Loucy (cell line): ENCODE measurements around the gene AMOTL2.

ENCODE experiments used
- H2AFZ ChIP-seq: fragments of 200-600 bp; sonication (generic); 2 replicates; pipeline ENCODE4 v1.6.0; 2016; ENCODE audit warnings: antibody characterized with exemption, mild to moderate bottlenecking, low read length, moderate library complexity
- H3F3A ChIP-seq: fragments of 200-600 bp; 2 replicates; pipeline ENCODE4 v1.6.0; 2016; ENCODE audit warnings: antibody characterized with exemption, low read depth, mild to moderate bottlenecking
- H3K27me3 ChIP-seq: fragments of 200-600 bp; sonication (generic); 2 replicates; pipeline ENCODE4 v1.6.1; 2014; ENCODE audit warnings: low read length, mild to moderate bottlenecking; ENCODE audit not compliant: insufficient read depth, poor library complexity, severe bottlenecking
- H3K36me3 ChIP-seq: fragments of 200-600 bp; sonication (generic); 2 replicates; pipeline ENCODE4 v1.6.1; 2016; ENCODE audit warnings: low read length; ENCODE audit not compliant: insufficient read depth
- H3K4me1 ChIP-seq: fragments of 200-600 bp; sonication (generic); 2 replicates; pipeline ENCODE4 v1.5.1; 2014; ENCODE audit warnings: low read length, mild to moderate bottlenecking; ENCODE audit not compliant: insufficient read depth, poor library complexity, severe bottlenecking
- H3K4me2 ChIP-seq: fragments of 200-600 bp; sonication (generic); 2 replicates; pipeline ENCODE4 v1.6.0; 2014; ENCODE audit warnings: antibody characterized with exemption, low read length, low read depth, mild to moderate bottlenecking; ENCODE audit not compliant: poor library complexity, severe bottlenecking
- H3K4me3 ChIP-seq: fragments of 200-600 bp; sonication (generic); 2 replicates; pipeline ENCODE4 v1.5.1; 2014; ENCODE audit warnings: low read length, mild to moderate bottlenecking, mixed read lengths; ENCODE audit not compliant: poor library complexity, severe bottlenecking
- H3K79me2 ChIP-seq: fragments of 200-600 bp; sonication (generic); 2 replicates; pipeline ENCODE4 v1.6.1; 2014; ENCODE audit warnings: low read length; ENCODE audit not compliant: insufficient read depth
- H3K9ac ChIP-seq: fragments of 200-600 bp; sonication (generic); 2 replicates; pipeline ENCODE4 v1.6.0; 2014; ENCODE audit warnings: mild to moderate bottlenecking, low read depth, low read length, moderate library complexity; ENCODE audit not compliant: poor library complexity, severe bottlenecking
- H3K9me2 ChIP-seq: fragments of 200-600 bp; sonication (generic); replicated peaks from 2 replicates; pipeline ENCODE4 v1.6.1; 2016; ENCODE audit warnings: low read depth, low read length, mixed read lengths
- H3K9me3 ChIP-seq: fragments of 200-600 bp; sonication (generic); 2 replicates; pipeline ENCODE4 v1.6.1; 2014; ENCODE audit warnings: mild to moderate bottlenecking, antibody characterized with exemption, low read length, low read depth; ENCODE audit not compliant: insufficient read depth
- H4K20me1 ChIP-seq: fragments of 200-600 bp; sonication (generic); 2 replicates; pipeline ENCODE4 v1.6.0; 2014; ENCODE audit warnings: antibody characterized with exemption, low read length, mild to moderate bottlenecking; ENCODE audit not compliant: insufficient read depth, poor library complexity, severe bottlenecking
- EZH2phosphoT487 ChIP-seq: fragments of 200-600 bp; IDR thresholded peaks from 2 replicates; pipeline ENCODE4 v1.6.1; 2018; ENCODE audit warnings: antibody characterized with exemption, mild to moderate bottlenecking, moderate library complexity, borderline replicate concordance
- TF ChIP-seq, protein P1 (sequence below): fragments of 200-600 bp; sonication (generic); conservative IDR thresholded peaks from 2 replicates; pipeline ENCODE4 v1.5.1; 2014; ENCODE audit warnings: mild to moderate bottlenecking, antibody characterized with exemption, low read length

The AMOTL2 gene

DNA sequence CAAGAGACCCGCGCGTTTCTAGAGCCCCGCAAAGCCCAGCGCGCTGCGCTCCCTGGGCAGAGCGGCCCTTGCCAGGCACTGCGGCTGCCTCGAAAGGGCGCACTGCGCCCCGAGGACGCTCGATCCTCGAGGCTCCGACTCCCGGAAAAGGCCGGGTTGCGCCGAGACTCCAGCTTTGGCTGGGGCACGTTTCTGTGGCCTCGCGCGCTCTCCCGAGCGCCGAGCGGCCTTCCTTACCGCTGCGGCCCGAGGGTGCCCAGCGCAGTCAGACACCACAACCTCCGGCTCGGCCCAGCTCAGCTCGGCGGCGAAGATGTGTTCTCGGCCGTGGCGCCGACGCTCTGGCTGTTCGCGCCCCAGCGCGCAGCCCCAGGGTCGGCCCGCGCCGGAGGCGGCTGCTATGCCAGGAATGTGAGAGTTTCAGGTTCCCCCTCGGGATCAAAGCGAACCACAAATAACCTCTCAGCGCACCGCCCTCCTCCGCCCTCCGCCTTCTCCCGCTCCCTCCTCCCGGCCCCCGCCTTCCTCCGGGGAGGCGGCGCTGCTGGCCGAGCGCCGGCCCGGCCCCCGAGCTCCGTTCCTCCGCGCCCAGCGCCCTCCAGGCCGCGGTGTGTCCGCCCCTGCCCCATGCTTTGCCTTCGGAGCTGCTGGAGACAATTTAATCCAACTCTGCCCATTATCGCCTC is at the start of gene AMOTL2:
Gene AMOTL2 (minus strand): TSS at position 343 of the 686 bp plus-strand sequence. CDS start 3,014 bp downstream, outside the sequence.
- H3K9ac ChIP-seq: peak within 1 kb of the TSS; percentile 60
- H3K4me3 ChIP-seq: peak within 1 kb of the TSS; percentile 71

DNA sequence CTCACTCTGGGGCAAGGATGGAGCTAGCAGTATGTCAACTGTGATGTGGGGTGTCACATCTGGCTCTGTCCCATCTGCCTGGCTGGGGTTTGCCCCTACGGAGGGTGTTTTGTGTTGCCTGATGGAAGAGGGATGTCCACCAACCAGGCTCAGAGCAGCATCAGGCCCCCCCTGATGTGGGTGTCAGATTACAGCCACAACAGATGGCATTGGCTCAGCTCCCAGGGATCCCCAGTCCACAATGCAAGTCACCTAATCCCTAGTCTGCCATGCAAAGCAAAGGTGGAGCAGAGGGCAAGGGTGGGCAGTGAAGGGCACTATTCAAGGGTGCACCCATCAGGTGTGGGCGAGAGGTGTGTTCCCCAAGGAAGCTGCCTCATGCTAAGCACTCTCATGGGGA is 48.9 kb upstream of the AMOTL2 start:
- no peak for TF ChIP-seq EZH2phosphoT487
- TF ChIP-seq, protein P1, sequence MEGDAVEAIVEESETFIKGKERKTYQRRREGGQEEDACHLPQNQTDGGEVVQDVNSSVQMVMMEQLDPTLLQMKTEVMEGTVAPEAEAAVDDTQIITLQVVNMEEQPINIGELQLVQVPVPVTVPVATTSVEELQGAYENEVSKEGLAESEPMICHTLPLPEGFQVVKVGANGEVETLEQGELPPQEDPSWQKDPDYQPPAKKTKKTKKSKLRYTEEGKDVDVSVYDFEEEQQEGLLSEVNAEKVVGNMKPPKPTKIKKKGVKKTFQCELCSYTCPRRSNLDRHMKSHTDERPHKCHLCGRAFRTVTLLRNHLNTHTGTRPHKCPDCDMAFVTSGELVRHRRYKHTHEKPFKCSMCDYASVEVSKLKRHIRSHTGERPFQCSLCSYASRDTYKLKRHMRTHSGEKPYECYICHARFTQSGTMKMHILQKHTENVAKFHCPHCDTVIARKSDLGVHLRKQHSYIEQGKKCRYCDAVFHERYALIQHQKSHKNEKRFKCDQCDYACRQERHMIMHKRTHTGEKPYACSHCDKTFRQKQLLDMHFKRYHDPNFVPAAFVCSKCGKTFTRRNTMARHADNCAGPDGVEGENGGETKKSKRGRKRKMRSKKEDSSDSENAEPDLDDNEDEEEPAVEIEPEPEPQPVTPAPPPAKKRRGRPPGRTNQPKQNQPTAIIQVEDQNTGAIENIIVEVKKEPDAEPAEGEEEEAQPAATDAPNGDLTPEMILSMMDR: no peak
- Histone ChIP-seq H3K4me1 (no peaks in the 10 kb centered on the region), H3K4me2 (no peak overlapping the region), H3K9me2 (no peaks in the 10 kb centered on the region), H3F3A (no peaks in the 10 kb centered on the region), H3K4me3 (no peak overlapping the region), H3K9ac (no peak overlapping the region), H3K9me3 (no peaks in the 10 kb centered on the region), H3K79me2 (no peaks in the 10 kb centered on the region), H2AFZ (no peak overlapping the region), H4K20me1 (no peaks in the 10 kb centered on the region), H3K36me3 (no peaks in the 10 kb centered on the region), H3K27me3 (no peaks in the 10 kb centered on the region)

More for the DNA sequence above, at the start of gene AMOTL2:
- Histone ChIP-seq H3F3A (no peaks in the 10 kb centered on the region), H3K36me3 (no peaks in the 10 kb centered on the region), H3K9me2 (no peaks in the 10 kb centered on the region), H3K27me3 (peaks cover 25% of the 10 kb centered on the region), H3K4me1 (peaks cover 9% of the 10 kb centered on the region), H3K79me2 (no peaks in the 10 kb centered on the region), H3K4me2 (peak within 1 kb of the TSS; percentile 87), H4K20me1 (no peaks in the 10 kb centered on the region), H2AFZ (peak within 1 kb of the TSS; percentile 79), H3K9me3 (no peaks in the 10 kb centered on the region)
- no peak for TF ChIP-seq EZH2phosphoT487
- TF ChIP-seq, protein P1: no peak

DNA sequence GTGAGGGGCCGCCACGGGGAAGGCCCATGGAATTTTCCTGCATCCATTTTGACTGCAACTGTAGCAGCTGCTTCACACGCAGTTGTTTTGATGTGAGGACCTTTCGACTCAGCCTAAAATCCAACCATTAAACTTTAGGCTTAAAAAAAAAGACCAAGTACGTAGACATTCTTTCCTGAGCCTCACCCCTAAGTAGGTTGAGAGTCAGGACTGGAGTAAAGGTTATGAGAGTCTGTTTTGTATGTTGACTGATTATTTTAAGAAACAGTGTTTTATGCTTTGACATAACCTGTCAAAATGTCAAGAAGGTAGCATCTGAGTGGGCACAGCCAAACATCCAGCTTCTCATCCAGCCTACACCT is 45.7 kb upstream of the AMOTL2 start:
- H3F3A ChIP-seq: no peaks in the 10 kb centered on the region
- no peak overlapping the region for H3K4me2 ChIP-seq
- peaks cover 3% of the 10 kb centered on the region for H3K27me3 ChIP-seq
- H4K20me1 ChIP-seq: no peaks in the 10 kb centered on the region
- H2AFZ ChIP-seq: no peak overlapping the region; the same call in 1 of the 2 replicates
- TF ChIP-seq EZH2phosphoT487: no peak
- TF ChIP-seq, protein P1: no peak
- H3K4me1 ChIP-seq: no peaks in the 10 kb centered on the region
- peaks cover 4% of the 10 kb centered on the region; the same call in 1 of the 2 replicates for H3K9me3 ChIP-seq
- no peak overlapping the region for H3K9ac ChIP-seq
- H3K9me2 ChIP-seq: no peaks in the 10 kb centered on the region
- H3K4me3 ChIP-seq: no peak overlapping the region
- H3K36me3 ChIP-seq: no peaks in the 10 kb centered on the region
- no peaks in the 10 kb centered on the region for H3K79me2 ChIP-seq
